ENCODE measurements around the gene GDPD4.

GDPD4 gene

GRCh38 chr11:77186302-77186701 lies 115.2 kb downstream of the GDPD4 start:
- in situ Hi-C loops (cut with HindIII; ENCODE audit: low sequenced_read_pairs): no loop called here
- no peak for TF ChIP-seq CTCF (IDR thresholded peaks at IDR 0.05; ENCODE audit: low read depth, low read length)
- no peak overlapping the region for H3K4me3 ChIP-seq (ENCODE audit: low read depth, low read length)
- DNase-seq (ENCODE audit: low read depth, low spot score): no peak

- no peak overlapping the region for H3K4me3 ChIP-seq (ENCODE audit: low read depth, low read length)
- TF ChIP-seq CTCF (IDR thresholded peaks at IDR 0.05; ENCODE audit: low read depth, low read length): no peak
- in situ Hi-C loops (cut with HindIII; ENCODE audit: low sequenced_read_pairs): no loop called here
- no peak for DNase-seq (ENCODE audit: low read depth, low spot score)
Measured at GRCh38 chr11:77184136-77184860, 117.2 kb downstream of the GDPD4 start.

GRCh38 chr11:77183431-77183984 lies 118.0 kb downstream of the GDPD4 start:
- in situ Hi-C loops (cut with HindIII; ENCODE audit: low sequenced_read_pairs): no loop called here
- H3K4me3 ChIP-seq (ENCODE audit: low read depth, low read length): no peak overlapping the region
- DNase-seq (ENCODE audit: low read depth, low spot score): no peak
- TF ChIP-seq CTCF (IDR thresholded peaks at IDR 0.05; ENCODE audit: low read depth, low read length): no peak

GRCh38 chr11:77182542-77183430 lies 118.7 kb downstream of the GDPD4 start:
- TF ChIP-seq CTCF (IDR thresholded peaks at IDR 0.05; ENCODE audit: low read depth, low read length): no peak
- in situ Hi-C loops (cut with HindIII; ENCODE audit: low sequenced_read_pairs): no loop called here
- H3K4me3 ChIP-seq (ENCODE audit: low read depth, low read length): no peak overlapping the region
- DNase-seq (ENCODE audit: low read depth, low spot score): no peak

GRCh38 chr11:77181799-77182541 lies 119.5 kb downstream of the GDPD4 start:
- DNase-seq (ENCODE audit: low read depth, low spot score): no peak
- in situ Hi-C loops (cut with HindIII; ENCODE audit: low sequenced_read_pairs): no loop called here
- no peak overlapping the region for H3K4me3 ChIP-seq (ENCODE audit: low read depth, low read length)
- TF ChIP-seq CTCF (IDR thresholded peaks at IDR 0.05; ENCODE audit: low read depth, low read length): no peak

- in situ Hi-C loops (cut with HindIII; ENCODE audit: low sequenced_read_pairs): no loop called here
- H3K4me3 ChIP-seq (ENCODE audit: low read depth, low read length): no peak overlapping the region
- TF ChIP-seq CTCF (IDR thresholded peaks at IDR 0.05; ENCODE audit: low read depth, low read length): no peak
- DNase-seq (ENCODE audit: low read depth, low spot score): no peak
Measured at GRCh38 chr11:77181226-77181625, 120.3 kb downstream of the GDPD4 start.

Measured in astrocyte of the spinal cord (primary cell).